Measurements from ENCODE around the gene CRACDL.

CRACDL gene

GRCh38 chr2:98935777-98936352 lies at the start of gene CRACDL:
TSS of gene CRACDL (minus strand) at chr2:98936225. CDS start at chr2:98846800, 89,425 bp downstream.
- peak; percentile 33 for DNase-seq (ENCODE audit: low read depth)

- DNase-seq (ENCODE audit: low read depth), result no peak
Measured at GRCh38 chr2:98975611-98976010, 39.6 kb upstream of the CRACDL start.

GRCh38 chr2:98972582-98973167 lies 36.6 kb upstream of the CRACDL start:
- DNase-seq (ENCODE audit: low read depth), result no peak

- no peak for DNase-seq (ENCODE audit: low read depth)
Measured at GRCh38 chr2:98959810-98960507, 23.9 kb upstream of the CRACDL start.

GRCh38 chr2:98952966-98953365 lies 16.9 kb upstream of the CRACDL start:
- DNase-seq (ENCODE audit: low read depth), result peak; percentile 12

GRCh38 chr2:98948956-98949739 lies 13.1 kb upstream of the CRACDL start:
- no peak for DNase-seq (ENCODE audit: low read depth)

- no peak for DNase-seq (ENCODE audit: low read depth)
Measured at GRCh38 chr2:98947554-98947953, 11.5 kb upstream of the CRACDL start.

GRCh38 chr2:98946855-98947254 lies 10.8 kb upstream of the CRACDL start:
- DNase-seq (ENCODE audit: low read depth), result no peak

- peak; percentile 50 for DNase-seq (ENCODE audit: low read depth)
Measured at GRCh38 chr2:98944775-98945174, 8.8 kb upstream of the CRACDL start.

GRCh38 chr2:98940102-98940501 lies 4.1 kb upstream of the CRACDL start:
- DNase-seq (ENCODE audit: low read depth), result no peak

GRCh38 chr2:98937906-98938305 lies 1.9 kb upstream of the CRACDL start:
- no peak for DNase-seq (ENCODE audit: low read depth)

- no peak for DNase-seq (ENCODE audit: low read depth)
Measured at GRCh38 chr2:98936353-98937351, 627 bp upstream of the CRACDL start.

- no peak for DNase-seq (ENCODE audit: low read depth)
Measured at GRCh38 chr2:98935111-98935770, 784 bp downstream of the CRACDL start.

GRCh38 chr2:98932778-98933343 lies 3.2 kb downstream of the CRACDL start:
- no peak for DNase-seq (ENCODE audit: low read depth)

GRCh38 chr2:98932164-98932563 lies 3.9 kb downstream of the CRACDL start:
- DNase-seq (ENCODE audit: low read depth), result no peak

GRCh38 chr2:98931596-98931995 lies 4.4 kb downstream of the CRACDL start:
- DNase-seq (ENCODE audit: low read depth), result no peak

GRCh38 chr2:98929920-98930319 lies 6.1 kb downstream of the CRACDL start:
- DNase-seq (ENCODE audit: low read depth), result no peak

- DNase-seq (ENCODE audit: low read depth), result no peak
Measured at GRCh38 chr2:98928242-98928641, 7.8 kb downstream of the CRACDL start.

GRCh38 chr2:98927027-98927426 lies 9.0 kb downstream of the CRACDL start:
- no peak for DNase-seq (ENCODE audit: low read depth)

GRCh38 chr2:98926601-98927000 lies 9.4 kb downstream of the CRACDL start:
- no peak for DNase-seq (ENCODE audit: low read depth)

GRCh38 chr2:98924910-98925309 lies 11.1 kb downstream of the CRACDL start:
- no peak for DNase-seq (ENCODE audit: low read depth)
